CD4-positive, alpha-beta T cell treated with Interleukin-10 for 1 hour (primary cell): ENCODE results near the gene PRKCSH.
"Not testable (repeated sequence)": the region's sequence is repeated elsewhere in the genome, so short reads cannot be mapped to it uniquely, and the experiment has no call there.

Experiments
- DNase-seq: peaks from one replicate; pipeline ENCODE4 v3.0.0-alpha.2; 2020

PRKCSH gene

GRCh38 chr19:11420429-11421370 lies 14.7 kb upstream of the PRKCSH start:
- no peak for DNase-seq

GRCh38 chr19:11421371-11422098 lies 13.9 kb upstream of the PRKCSH start:
- DNase-seq: peak; percentile 46

DNA sequence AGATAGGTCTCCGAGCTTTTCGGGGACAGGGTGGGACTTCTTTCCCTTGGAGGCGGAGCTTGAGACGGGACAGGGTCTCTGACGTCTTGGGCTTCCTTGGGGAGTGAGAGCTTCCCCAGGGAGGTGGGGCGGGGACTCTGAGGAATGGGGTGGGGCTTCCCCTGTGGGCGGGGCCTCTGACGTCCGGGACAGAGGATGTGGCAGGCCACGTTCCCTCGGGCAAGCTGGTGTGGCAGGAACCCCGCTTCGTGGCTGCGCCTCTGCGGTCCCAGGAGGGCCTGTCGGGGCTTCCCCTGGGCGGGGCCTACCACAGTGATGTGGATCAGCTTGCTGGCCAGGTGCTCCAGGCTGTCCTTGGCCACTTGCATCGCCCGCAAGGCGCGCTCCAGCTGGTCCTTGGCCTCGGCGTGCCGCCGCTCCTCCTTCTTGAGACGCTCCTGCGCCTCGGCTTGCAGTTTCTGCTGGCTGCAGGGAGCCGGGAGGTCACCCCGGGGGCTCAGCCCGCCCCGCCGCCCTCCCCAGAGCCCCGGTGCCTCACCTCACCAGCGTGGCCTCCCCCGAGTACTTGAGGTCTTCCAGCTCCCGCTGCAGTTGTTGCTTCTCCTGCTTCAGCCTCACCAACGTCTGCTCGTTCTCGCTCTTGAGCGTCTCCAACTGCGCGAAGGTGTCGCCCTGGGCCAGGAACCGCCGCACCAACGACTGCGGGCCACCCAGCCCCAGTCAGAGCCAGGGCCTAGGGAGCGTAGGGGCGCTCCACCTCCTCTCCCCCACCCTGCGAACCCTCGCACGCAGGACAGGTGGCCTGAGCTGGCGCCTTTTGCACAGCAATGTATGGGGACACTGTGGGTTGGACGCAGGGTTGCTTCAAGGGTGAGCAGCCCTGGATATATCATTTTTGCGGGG lies 13.0 kb upstream of the PRKCSH start:
- peak; percentile 82 for DNase-seq

GRCh38 chr19:11423164-11423790 lies 12.2 kb upstream of the PRKCSH start:
- no peak for DNase-seq

DNA sequence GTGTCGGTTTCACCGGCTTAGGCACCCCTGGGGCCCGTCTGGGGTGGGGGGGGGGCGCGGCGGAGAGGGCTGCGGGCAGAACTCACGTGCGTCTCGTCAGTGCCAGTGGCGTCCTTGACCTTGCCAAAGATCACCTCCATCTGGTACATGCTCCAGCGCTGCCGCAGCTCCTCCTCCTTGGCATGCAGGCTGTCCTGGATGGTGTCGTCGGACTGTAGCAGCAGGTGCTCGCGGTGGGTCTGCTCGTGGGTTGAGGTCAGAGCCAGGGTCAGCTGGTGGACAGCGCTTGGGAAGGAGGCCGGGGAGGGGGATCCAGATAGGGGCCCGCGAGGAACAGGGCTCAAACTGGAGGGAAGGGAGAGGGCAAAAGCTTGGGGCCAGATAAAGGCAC lies 11.6 kb upstream of the PRKCSH start:
- no peak for DNase-seq

- DNase-seq: no peak
Measured at GRCh38 chr19:11425719-11426457, 9.5 kb upstream of the PRKCSH start.

GRCh38 chr19:11426656-11427055 lies 8.8 kb upstream of the PRKCSH start:
- DNase-seq: no peak

- not testable (repeated sequence) for DNase-seq
Measured at GRCh38 chr19:11433526-11433925, 1.9 kb upstream of the PRKCSH start.

GRCh38 chr19:11434703-11435056 lies 755 bp upstream of the PRKCSH start:
- DNase-seq: no peak

GRCh38 chr19:11435833-11436313 lies 438 bp downstream of the PRKCSH start:
- DNase-seq: no peak

DNA sequence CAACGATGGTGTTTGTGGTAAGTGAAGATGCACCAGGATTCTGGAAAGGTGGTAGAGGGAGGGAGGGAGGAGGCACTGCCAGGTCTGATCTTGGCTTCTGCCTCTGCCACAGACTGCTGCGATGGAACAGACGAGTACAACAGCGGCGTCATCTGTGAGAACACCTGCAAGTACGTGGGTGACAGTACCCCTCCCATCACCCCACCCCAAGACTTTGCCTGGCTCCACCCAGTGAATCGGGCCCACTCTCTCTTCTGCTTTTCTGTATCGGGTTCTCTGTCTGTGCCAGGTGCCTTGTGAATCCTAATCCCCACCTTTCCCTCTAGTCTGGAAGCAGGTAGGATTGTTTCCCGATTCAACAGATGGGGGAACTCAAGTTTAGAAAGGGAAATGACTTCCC lies 2.5 kb downstream of the PRKCSH start:
- DNase-seq: no peak

GRCh38 chr19:11444059-11444458 lies 8.6 kb downstream of the PRKCSH start:
- DNase-seq: no peak

GRCh38 chr19:11445141-11445540 lies 9.7 kb downstream of the PRKCSH start:
- no peak for DNase-seq

GRCh38 chr19:11446271-11446651 lies 10.8 kb downstream of the PRKCSH start:
- no peak for DNase-seq

DNA sequence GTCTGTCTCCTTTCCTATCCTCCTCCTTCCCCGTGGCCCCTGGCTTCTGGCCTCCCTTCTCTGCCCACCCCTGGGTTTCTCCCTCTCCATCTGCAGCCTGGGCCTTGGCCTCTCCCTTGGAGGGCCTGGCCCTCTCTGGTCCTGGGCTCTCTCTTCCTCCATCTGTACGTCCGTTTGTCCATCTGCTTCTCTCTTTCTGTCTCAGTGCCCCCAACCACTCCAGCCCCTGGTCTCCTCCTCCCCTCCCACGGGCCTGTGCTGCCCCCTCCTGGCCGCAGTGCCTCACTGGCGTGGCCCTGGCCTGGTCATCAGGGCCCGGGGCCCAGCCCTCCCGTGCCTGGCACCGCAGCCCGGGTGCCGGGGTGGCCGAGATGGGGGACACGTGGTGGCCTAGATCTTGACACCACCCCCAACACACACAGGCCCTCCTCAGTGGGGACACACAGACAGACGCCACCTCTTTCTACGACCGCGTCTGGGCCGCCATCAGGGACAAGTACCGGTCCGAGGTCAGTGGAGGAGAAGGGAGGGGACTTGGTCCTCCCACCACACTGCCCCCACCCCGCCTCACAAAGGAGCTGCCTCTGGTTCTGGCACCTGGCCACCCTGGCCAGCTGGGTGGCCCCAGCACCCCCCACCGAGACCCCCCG lies 11.3 kb downstream of the PRKCSH start:
- DNase-seq: peak; percentile 51

DNA sequence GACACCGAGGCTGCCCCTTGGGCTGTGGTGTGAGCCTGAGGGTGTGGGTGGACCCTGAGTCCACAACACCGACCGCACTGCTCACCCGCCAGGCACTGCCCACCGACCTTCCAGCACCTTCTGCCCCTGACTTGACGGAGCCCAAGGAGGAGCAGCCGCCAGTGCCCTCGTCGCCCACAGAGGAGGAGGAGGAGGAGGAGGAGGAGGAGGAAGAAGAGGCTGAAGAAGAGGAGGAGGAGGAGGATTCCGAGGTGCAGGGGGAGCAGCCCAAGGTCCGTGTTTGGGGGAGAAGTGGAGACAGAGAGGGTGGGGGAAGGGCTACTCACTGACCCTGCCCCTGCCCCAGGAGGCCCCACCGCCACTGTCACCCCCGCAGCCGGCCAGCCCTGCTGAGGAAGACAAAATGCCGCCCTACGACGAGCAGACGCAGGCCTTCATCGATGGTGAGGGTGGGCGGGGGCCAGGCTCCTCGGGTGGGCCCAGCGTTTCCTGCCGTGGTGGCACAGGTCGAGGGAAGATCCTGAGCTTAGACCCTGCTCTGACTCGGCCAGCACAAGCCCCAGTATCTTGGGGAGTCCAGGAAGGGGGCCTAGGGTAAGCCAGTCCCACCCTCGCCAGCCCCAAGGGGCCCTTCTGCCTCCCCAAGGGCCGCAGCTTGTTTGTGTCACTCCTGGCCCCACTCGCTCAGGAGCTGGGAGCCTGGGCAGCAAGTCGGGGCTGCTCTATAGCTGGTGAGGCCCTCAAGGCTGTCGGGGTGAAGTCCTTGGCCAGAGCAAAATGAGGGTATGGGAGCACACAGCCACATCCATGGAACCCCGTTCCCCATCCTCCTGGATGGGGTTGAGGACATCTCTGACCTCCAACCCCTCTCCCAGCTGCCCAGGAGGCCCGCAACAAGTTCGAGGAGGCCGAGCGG lies 12.2 kb downstream of the PRKCSH start:
- no peak for DNase-seq

DNA sequence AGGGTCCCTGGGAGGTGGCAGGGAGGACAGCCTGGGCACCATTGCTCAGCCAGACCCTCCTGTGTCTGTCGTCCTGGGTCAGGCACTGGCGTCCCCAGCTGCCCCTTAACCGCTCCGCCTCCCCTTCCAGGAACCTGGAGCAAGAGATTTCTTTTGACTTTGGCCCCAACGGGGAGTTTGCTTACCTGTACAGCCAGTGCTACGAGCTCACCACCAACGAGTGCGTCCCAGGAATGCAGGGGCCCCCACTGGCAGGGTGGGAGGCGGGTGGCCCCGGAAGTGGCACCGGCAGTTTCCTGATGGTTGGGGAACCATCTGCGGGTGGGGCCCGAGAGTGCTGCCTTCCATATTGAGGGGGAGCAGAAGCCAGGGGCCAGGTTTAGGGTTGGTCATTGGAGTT lies 13.0 kb downstream of the PRKCSH start:
- DNase-seq: no peak

GRCh38 chr19:11448923-11449554 lies 13.6 kb downstream of the PRKCSH start:
- DNase-seq: no peak

DNA sequence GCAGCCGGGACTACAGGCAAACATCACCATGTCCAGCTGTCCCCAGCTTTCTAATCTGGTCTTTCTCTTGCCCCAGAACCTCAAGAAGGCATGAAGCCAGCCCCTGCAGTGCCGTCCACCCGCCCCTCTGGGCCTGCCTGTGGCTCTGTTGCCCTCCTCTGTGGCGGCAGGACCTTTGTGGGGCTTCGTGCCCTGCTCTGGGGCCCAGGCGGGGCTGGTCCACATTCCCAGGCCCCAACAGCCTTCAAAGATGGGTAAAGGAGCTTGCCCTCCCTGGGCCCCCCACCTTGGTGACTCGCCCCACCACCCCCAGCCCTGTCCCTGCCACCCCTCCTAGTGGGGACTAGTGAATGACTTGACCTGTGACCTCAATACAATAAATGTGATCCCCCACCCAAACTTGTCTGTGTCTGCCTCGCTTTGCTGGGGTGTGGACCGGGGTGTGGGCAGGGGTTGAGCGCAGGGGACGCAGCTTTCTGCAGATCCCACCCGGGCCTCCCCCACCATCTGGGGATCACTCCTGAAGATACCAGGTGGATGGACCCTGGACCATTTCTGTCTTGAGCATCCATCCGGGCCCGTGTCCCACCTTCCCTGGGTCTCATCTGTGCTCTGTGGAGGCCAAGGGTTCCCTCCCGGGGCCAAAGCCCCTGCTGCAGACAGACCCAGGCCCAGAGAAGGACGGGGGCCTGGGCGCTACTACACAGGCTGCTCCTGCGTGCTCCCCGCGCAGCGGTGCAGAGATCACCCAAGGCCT lies 15.3 kb downstream of the PRKCSH start:
- DNase-seq: no peak
